Activated T-cell treated with anti-CD3 and anti-CD28 coated beads, Interleukin-2, amount 50 U/mL, for 24 hours (primary cell): ENCODE measurements around the gene EML5.

Source experiments
- DNase-seq: peaks from one replicate; pipeline ENCODE4 v3.0.0-alpha.2; 2020
- H3K27ac Mint-ChIP-seq: 2 replicates; pipeline ENCODE4 v1.8.0; 2020; ENCODE audit warnings: mild to moderate bottlenecking, mixed read lengths
- H3K27me3 Mint-ChIP-seq: 2 replicates; pipeline ENCODE4 v1.8.0; 2020; ENCODE audit warnings: mixed read lengths
- H3K36me3 Mint-ChIP-seq: 2 replicates; pipeline ENCODE4 v1.8.0; 2020; ENCODE audit warnings: low read depth, mixed read lengths
- H3K4me1 Mint-ChIP-seq: 2 replicates; pipeline ENCODE4 v1.8.0; 2020; ENCODE audit warnings: low read depth, mixed read lengths
- H3K4me3 Mint-ChIP-seq: 2 replicates; pipeline ENCODE4 v1.8.0; 2020; ENCODE audit warnings: mild to moderate bottlenecking, moderate library complexity, mixed read lengths
- H3K9me3 Mint-ChIP-seq: 2 replicates; pipeline ENCODE4 v1.8.0; 2020; ENCODE audit warnings: mixed read lengths

Gene EML5

GRCh38 chr14:88607829-88608228, 184.9 kb downstream of the EML5 start:
- no peak for DNase-seq
- Mint-ChIP-seq H3K27me3 (no peaks in the 10 kb centered on the region), H3K27ac (no peak overlapping the region), H3K9me3 (no peaks in the 10 kb centered on the region), H3K4me1 (peaks cover 21% of the 10 kb centered on the region), H3K36me3 (peaks cover 93% of the 10 kb centered on the region), H3K4me3 (no peak overlapping the region)

- H3K36me3 Mint-ChIP-seq = peaks cover 95% of the 10 kb centered on the region
- H3K27ac Mint-ChIP-seq = peak overlapping the region; percentile 66
- no peaks in the 10 kb centered on the region for H3K9me3 Mint-ChIP-seq
- H3K27me3 Mint-ChIP-seq = no peaks in the 10 kb centered on the region
- peaks cover 27% of the 10 kb centered on the region for H3K4me1 Mint-ChIP-seq
- DNase-seq = no peak
- H3K4me3 Mint-ChIP-seq = no peak overlapping the region
Measured at GRCh38 chr14:88605594-88605993, 187.2 kb downstream of the EML5 start.

- Mint-ChIP-seq H3K36me3 (peaks cover 95% of the 10 kb centered on the region), H3K27me3 (no peaks in the 10 kb centered on the region), H3K4me1 (peaks cover 40% of the 10 kb centered on the region), H3K27ac (peak overlapping the region; percentile 33), H3K4me3 (no peak overlapping the region), H3K9me3 (no peaks in the 10 kb centered on the region)
- no peak for DNase-seq
Measured at GRCh38 chr14:88604212-88604611, 188.5 kb downstream of the EML5 start.

- no peaks in the 10 kb centered on the region for H3K9me3 Mint-ChIP-seq
- H3K4me1 Mint-ChIP-seq = peaks cover 49% of the 10 kb centered on the region
- H3K36me3 Mint-ChIP-seq = peaks cover 99% of the 10 kb centered on the region
- H3K27me3 Mint-ChIP-seq = no peaks in the 10 kb centered on the region
- peak overlapping the region; percentile 58 for H3K4me3 Mint-ChIP-seq
- peak; percentile 42 for DNase-seq
- H3K27ac Mint-ChIP-seq = peak overlapping the region; percentile 95
Measured at GRCh38 chr14:88599761-88600439, 192.9 kb downstream of the EML5 start.

- H3K36me3 Mint-ChIP-seq = peaks cover 100% of the 10 kb centered on the region
- no peaks in the 10 kb centered on the region for H3K27me3 Mint-ChIP-seq
- H3K9me3 Mint-ChIP-seq = no peaks in the 10 kb centered on the region
- no peak for DNase-seq
- H3K4me1 Mint-ChIP-seq = peaks cover 48% of the 10 kb centered on the region
- H3K4me3 Mint-ChIP-seq = peak overlapping the region; percentile 58
- H3K27ac Mint-ChIP-seq = peak overlapping the region; percentile 95
Measured at GRCh38 chr14:88599326-88599725, 193.4 kb downstream of the EML5 start.

GRCh38 chr14:88598097-88598675, 194.6 kb downstream of the EML5 start:
- Mint-ChIP-seq H3K4me1 (peaks cover 44% of the 10 kb centered on the region), H3K27ac (peak overlapping the region; percentile 18), H3K4me3 (no peak overlapping the region), H3K9me3 (no peaks in the 10 kb centered on the region), H3K27me3 (no peaks in the 10 kb centered on the region), H3K36me3 (peaks cover 100% of the 10 kb centered on the region)
- no peak for DNase-seq

- Mint-ChIP-seq H3K4me1 (peaks cover 42% of the 10 kb centered on the region), H3K9me3 (no peaks in the 10 kb centered on the region), H3K36me3 (peaks cover 100% of the 10 kb centered on the region), H3K27me3 (no peaks in the 10 kb centered on the region), H3K4me3 (no peak overlapping the region), H3K27ac (no peak overlapping the region)
- no peak for DNase-seq
Measured at GRCh38 chr14:88597601-88598000, 195.2 kb downstream of the EML5 start.

- H3K4me1 Mint-ChIP-seq = peaks cover 39% of the 10 kb centered on the region
- no peak overlapping the region for H3K4me3 Mint-ChIP-seq
- H3K27me3 Mint-ChIP-seq = no peaks in the 10 kb centered on the region
- no peak overlapping the region for H3K27ac Mint-ChIP-seq
- no peak for DNase-seq
- no peaks in the 10 kb centered on the region for H3K9me3 Mint-ChIP-seq
- H3K36me3 Mint-ChIP-seq = peaks cover 97% of the 10 kb centered on the region
Measured at GRCh38 chr14:88597038-88597437, 195.7 kb downstream of the EML5 start.

GRCh38 chr14:88592031-88592430, 200.7 kb downstream of the EML5 start:
- no peaks in the 10 kb centered on the region for H3K9me3 Mint-ChIP-seq
- no peak overlapping the region for H3K27ac Mint-ChIP-seq
- H3K27me3 Mint-ChIP-seq = no peaks in the 10 kb centered on the region
- no peak overlapping the region for H3K4me3 Mint-ChIP-seq
- DNase-seq = no peak
- peaks cover 4% of the 10 kb centered on the region for H3K4me1 Mint-ChIP-seq
- peaks cover 95% of the 10 kb centered on the region for H3K36me3 Mint-ChIP-seq

GRCh38 chr14:88590173-88590572, 202.6 kb downstream of the EML5 start:
- H3K9me3 Mint-ChIP-seq = no peaks in the 10 kb centered on the region
- H3K27ac Mint-ChIP-seq = no peak overlapping the region
- no peaks in the 10 kb centered on the region for H3K27me3 Mint-ChIP-seq
- H3K4me1 Mint-ChIP-seq = no peaks in the 10 kb centered on the region
- H3K4me3 Mint-ChIP-seq = no peak overlapping the region
- peaks cover 92% of the 10 kb centered on the region for H3K36me3 Mint-ChIP-seq
- no peak for DNase-seq

GRCh38 chr14:88588081-88588480, 204.7 kb downstream of the EML5 start:
- no peak for DNase-seq
- no peaks in the 10 kb centered on the region for H3K27me3 Mint-ChIP-seq
- peaks cover 88% of the 10 kb centered on the region for H3K36me3 Mint-ChIP-seq
- H3K27ac Mint-ChIP-seq = no peak overlapping the region
- H3K4me3 Mint-ChIP-seq = no peak overlapping the region
- no peaks in the 10 kb centered on the region for H3K9me3 Mint-ChIP-seq
- no peaks in the 10 kb centered on the region for H3K4me1 Mint-ChIP-seq

GRCh38 chr14:88584451-88584850, 208.3 kb downstream of the EML5 start:
- Mint-ChIP-seq H3K4me3 (no peak overlapping the region), H3K9me3 (no peaks in the 10 kb centered on the region), H3K27me3 (no peaks in the 10 kb centered on the region), H3K36me3 (peaks cover 89% of the 10 kb centered on the region), H3K4me1 (no peaks in the 10 kb centered on the region), H3K27ac (no peak overlapping the region)
- DNase-seq = no peak

GRCh38 chr14:88576222-88576621, 216.5 kb downstream of the EML5 start:
- Mint-ChIP-seq H3K27ac (no peak overlapping the region), H3K4me3 (no peak overlapping the region), H3K4me1 (no peaks in the 10 kb centered on the region), H3K27me3 (no peaks in the 10 kb centered on the region), H3K36me3 (peaks cover 91% of the 10 kb centered on the region), H3K9me3 (no peaks in the 10 kb centered on the region)
- no peak for DNase-seq

GRCh38 chr14:88572117-88572516, 220.6 kb downstream of the EML5 start:
- DNase-seq = no peak
- Mint-ChIP-seq H3K27ac (no peak overlapping the region), H3K36me3 (peaks cover 90% of the 10 kb centered on the region), H3K4me1 (peaks cover 4% of the 10 kb centered on the region), H3K9me3 (no peaks in the 10 kb centered on the region), H3K27me3 (no peaks in the 10 kb centered on the region), H3K4me3 (no peak overlapping the region)

GRCh38 chr14:88568196-88568595, 224.6 kb downstream of the EML5 start:
- H3K27ac Mint-ChIP-seq = no peak overlapping the region
- no peak overlapping the region for H3K4me3 Mint-ChIP-seq
- no peak for DNase-seq
- H3K27me3 Mint-ChIP-seq = no peaks in the 10 kb centered on the region
- no peaks in the 10 kb centered on the region for H3K9me3 Mint-ChIP-seq
- H3K4me1 Mint-ChIP-seq = peaks cover 21% of the 10 kb centered on the region
- peaks cover 78% of the 10 kb centered on the region for H3K36me3 Mint-ChIP-seq
